Measurements from ENCODE around the gene ADK. TPM values are rescaled to one million over a fixed set of nuclear protein-coding genes. Genes with fewer than 3 reads are reported as not detected.

ADK gene
- total RNA-seq, 1 donor from 2014 or later, result 62.0 TPM

GRCh38 chr10:74733612-74734011 is 582.6 kb downstream of the ADK start:
- no peak overlapping the region for H3K4me3 ChIP-seq (ENCODE audit: insufficient read depth, low read depth, low read length)
- no peak overlapping the region for H3K27ac ChIP-seq (ENCODE audit: low read depth, low read length)
- no peak for TF ChIP-seq EZH2 (IDR thresholded peaks at IDR 0.05; ENCODE audit: insufficient read depth, low read length)
- TF ChIP-seq CTCF (IDR thresholded peaks at IDR 0.05; ENCODE audit: insufficient read depth, low read depth, low read length), result no peak
- H3K36me3 Mint-ChIP-seq (ENCODE audit: low read depth, unreplicated experiment), result no peaks in the 10 kb centered on the region
- H3K36me3 ChIP-seq (ENCODE audit: insufficient read depth, low read length), result no peaks in the 10 kb centered on the region
- H3K4me1 ChIP-seq (ENCODE audit: insufficient read depth, low read length), result no peaks in the 10 kb centered on the region
- no peak overlapping the region for H3K9ac ChIP-seq (ENCODE audit: low read length)
- no peak overlapping the region for H2AFZ ChIP-seq (ENCODE audit: low read depth, low read length)
- no peaks in the 10 kb centered on the region for H3K27me3 ChIP-seq (ENCODE audit: insufficient read depth, low read length)
- H3K4me1 Mint-ChIP-seq (ENCODE audit: low read depth, unreplicated experiment), result no peaks in the 10 kb centered on the region
- no peaks in the 10 kb centered on the region for H4K20me1 ChIP-seq (ENCODE audit: insufficient read depth, low read length)
- H3K9me3 Mint-ChIP-seq (ENCODE audit: unreplicated experiment), result peaks cover 5% of the 10 kb centered on the region
- FAIRE-seq (no peak), DNase-seq (ENCODE audit: low read depth) (no peak)
- H3K27me3 Mint-ChIP-seq (ENCODE audit: low read depth, unreplicated experiment), result no peaks in the 10 kb centered on the region
- H3K79me2 ChIP-seq (ENCODE audit: insufficient read depth, low read length), result no peaks in the 10 kb centered on the region
- no peak overlapping the region for H3K4me3 Mint-ChIP-seq (ENCODE audit: unreplicated experiment)
- H3K27ac Mint-ChIP-seq (ENCODE audit: unreplicated experiment), result no peak overlapping the region
- no peaks in the 10 kb centered on the region for H3K9me3 ChIP-seq (ENCODE audit: insufficient read depth, low read depth, low read length)
- no peak overlapping the region for H3K4me2 ChIP-seq (ENCODE audit: low read length)

DNA sequence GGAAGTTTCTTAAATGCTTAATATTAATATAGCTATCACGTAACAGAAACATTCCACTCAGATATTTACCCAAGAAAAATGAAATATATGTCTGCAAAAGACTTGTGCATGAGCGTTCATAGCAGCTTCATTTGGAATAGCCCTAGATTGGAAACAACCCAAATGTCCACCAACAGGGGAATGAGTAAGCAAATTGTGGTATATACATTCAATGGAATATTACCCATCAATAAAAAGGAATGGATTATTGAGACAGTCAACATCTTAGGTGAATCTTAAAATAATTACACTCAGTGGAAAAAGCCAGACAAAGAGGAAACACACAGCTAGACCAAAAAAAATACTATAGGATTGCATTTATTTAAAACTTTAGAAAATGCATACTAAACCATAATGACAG is 585.0 kb downstream of the ADK start:
- no peaks in the 10 kb centered on the region for H3K4me1 Mint-ChIP-seq (ENCODE audit: low read depth, unreplicated experiment)
- Histone ChIP-seq H3K4me3 (ENCODE audit: insufficient read depth, low read depth, low read length) (no peak overlapping the region), H3K4me1 (ENCODE audit: insufficient read depth, low read length) (no peaks in the 10 kb centered on the region), H2AFZ (ENCODE audit: low read depth, low read length) (no peak overlapping the region), H3K36me3 (ENCODE audit: insufficient read depth, low read length) (no peaks in the 10 kb centered on the region), H3K4me2 (ENCODE audit: low read length) (no peak overlapping the region), H3K9me3 (ENCODE audit: insufficient read depth, low read depth, low read length) (no peaks in the 10 kb centered on the region), H4K20me1 (ENCODE audit: insufficient read depth, low read length) (no peaks in the 10 kb centered on the region), H3K27me3 (ENCODE audit: insufficient read depth, low read length) (no peaks in the 10 kb centered on the region), H3K79me2 (ENCODE audit: insufficient read depth, low read length) (no peaks in the 10 kb centered on the region), H3K9ac (ENCODE audit: low read length) (no peak overlapping the region), H3K27ac (ENCODE audit: low read depth, low read length) (no peak overlapping the region)
- H3K27me3 Mint-ChIP-seq (ENCODE audit: low read depth, unreplicated experiment), result no peaks in the 10 kb centered on the region
- peaks cover 2% of the 10 kb centered on the region for H3K9me3 Mint-ChIP-seq (ENCODE audit: unreplicated experiment)
- H3K36me3 Mint-ChIP-seq (ENCODE audit: low read depth, unreplicated experiment), result no peaks in the 10 kb centered on the region
- no peak for TF ChIP-seq EZH2 (IDR thresholded peaks at IDR 0.05; ENCODE audit: insufficient read depth, low read length)
- TF ChIP-seq CTCF (IDR thresholded peaks at IDR 0.05; ENCODE audit: insufficient read depth, low read depth, low read length), result no peak
- FAIRE-seq (no peak), DNase-seq (ENCODE audit: low read depth) (no peak)
- no peak overlapping the region for H3K27ac Mint-ChIP-seq (ENCODE audit: unreplicated experiment)
- H3K4me3 Mint-ChIP-seq (ENCODE audit: unreplicated experiment), result no peak overlapping the region

- no peak overlapping the region for H3K4me3 Mint-ChIP-seq (ENCODE audit: unreplicated experiment)
- no peaks in the 10 kb centered on the region for H3K36me3 Mint-ChIP-seq (ENCODE audit: low read depth, unreplicated experiment)
- no peak overlapping the region for H3K27ac Mint-ChIP-seq (ENCODE audit: unreplicated experiment)
Observed at GRCh38 chr10:74738052-74738451, 587.0 kb downstream of the ADK start.

More at GRCh38 chr10:74738052-74738451, 587.0 kb downstream of the ADK start:
- no peaks in the 10 kb centered on the region for H3K9me3 Mint-ChIP-seq (ENCODE audit: unreplicated experiment)
- Histone ChIP-seq H3K27me3 (ENCODE audit: insufficient read depth, low read length) (no peaks in the 10 kb centered on the region), H3K36me3 (ENCODE audit: insufficient read depth, low read length) (no peaks in the 10 kb centered on the region), H3K4me1 (ENCODE audit: insufficient read depth, low read length) (no peaks in the 10 kb centered on the region), H3K27ac (ENCODE audit: low read depth, low read length) (no peak overlapping the region), H3K79me2 (ENCODE audit: insufficient read depth, low read length) (no peaks in the 10 kb centered on the region), H3K4me2 (ENCODE audit: low read length) (no peak overlapping the region), H3K4me3 (ENCODE audit: insufficient read depth, low read depth, low read length) (no peak overlapping the region), H2AFZ (ENCODE audit: low read depth, low read length) (no peak overlapping the region), H3K9ac (ENCODE audit: low read length) (no peak overlapping the region), H4K20me1 (ENCODE audit: insufficient read depth, low read length) (no peaks in the 10 kb centered on the region), H3K9me3 (ENCODE audit: insufficient read depth, low read depth, low read length) (no peaks in the 10 kb centered on the region)
- no peak for TF ChIP-seq EZH2 (IDR thresholded peaks at IDR 0.05; ENCODE audit: insufficient read depth, low read length)
- no peak for TF ChIP-seq CTCF (IDR thresholded peaks at IDR 0.05; ENCODE audit: insufficient read depth, low read depth, low read length)
- H3K27me3 Mint-ChIP-seq (ENCODE audit: low read depth, unreplicated experiment), result no peaks in the 10 kb centered on the region
- DNase-seq (ENCODE audit: low read depth) (no peak), FAIRE-seq (no peak)
- H3K4me1 Mint-ChIP-seq (ENCODE audit: low read depth, unreplicated experiment), result no peaks in the 10 kb centered on the region
